ENCODE results near the gene RBFOX1. TPM values are rescaled to one million over a fixed set of nuclear protein-coding genes. Genes with fewer than 3 reads are reported as not detected.

Gene RBFOX1
- total RNA-seq, result 1 to 10 TPM in 1 of 7 donors, under 1 TPM in 4, not detected in 2; 0.28 to 2.6 (median 0.48) TPM
- under 1 TPM; 0.45 to 0.68 TPM for polyA plus RNA-seq
- long read RNA-seq, donor 1, result 0 reads
- long read RNA-seq, donor 2, result 0 reads
- long read RNA-seq, donor 3, result 0 reads

DNA sequence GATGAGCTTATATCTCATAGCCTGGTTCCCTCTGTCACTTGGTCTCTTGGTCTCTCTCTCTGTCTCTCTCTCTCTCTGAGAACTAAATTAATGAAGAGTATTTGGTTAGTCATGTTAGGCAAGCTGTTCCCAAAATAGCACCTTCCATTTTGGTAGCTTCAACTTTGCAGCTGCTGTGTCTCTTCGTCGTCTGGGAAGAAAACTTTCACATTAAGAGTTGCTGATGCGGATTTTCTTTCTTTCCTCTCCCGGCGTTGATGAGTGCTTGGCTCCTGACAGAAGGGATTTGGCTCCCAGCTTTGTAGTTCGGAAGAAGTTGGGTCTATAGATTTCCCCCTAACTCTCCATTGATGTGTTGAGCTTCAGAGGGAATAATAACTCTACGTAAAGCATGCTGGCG is at the start of gene RBFOX1:
RBFOX1 (plus strand) TSS at position 235 of the 400 bp plus-strand sequence.
- intact Hi-C loops (cut with DNase I), result no loop called here
- no peak for DNase-seq
- Histone ChIP-seq H3K4me1 (ENCODE audit: insufficient read depth) (peaks cover 12% of the 10 kb centered on the region), H3K36me3 (no peaks in the 10 kb centered on the region), H3K9me3 (no peaks in the 10 kb centered on the region), H3K4me3 (no peak within 1 kb of the TSS), H3K27me3 (no peaks in the 10 kb centered on the region), H3K27ac (no peak within 1 kb of the TSS)
- 27 to 52% (median 30%) methylated on average over 8 of the region's 8 CpGs for WGBS, 3 donors
- TF ChIP-seq POLR2A (IDR thresholded peaks at IDR 0.05) (no peak), CTCF (IDR thresholded peaks at IDR 0.05) (no peak), EP300 (IDR thresholded peaks at IDR 0.05) (no peak)

DNA sequence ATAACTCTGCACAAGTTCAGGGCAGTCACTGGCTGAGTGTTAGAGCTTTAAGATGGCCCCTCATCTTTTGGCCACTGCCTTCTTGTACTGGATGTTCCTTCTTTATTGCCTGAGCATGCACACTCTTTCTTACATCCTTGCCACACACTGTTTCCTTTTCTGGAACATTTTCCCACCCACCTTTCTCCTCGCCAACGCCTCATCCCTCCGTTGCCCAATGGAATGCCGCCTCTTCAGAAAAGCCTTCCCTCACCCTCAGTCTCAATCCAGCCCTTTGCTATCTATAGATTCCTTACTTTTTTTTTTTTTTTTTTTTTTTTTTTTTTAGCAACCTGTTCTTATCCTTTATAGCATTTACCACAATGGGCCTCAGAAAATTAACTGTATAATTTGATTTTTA is 47.9 kb upstream of the RBFOX1 start:
- 95 to 97% (median 95%) methylated on average over 4 of the region's 4 CpGs for WGBS, 3 donors
- Histone ChIP-seq H3K27me3 (no peaks in the 10 kb centered on the region), H3K36me3 (no peaks in the 10 kb centered on the region), H3K27ac (no peak overlapping the region), H3K4me3 (no peak overlapping the region), H3K4me1 (ENCODE audit: insufficient read depth) (no peaks in the 10 kb centered on the region), H3K9me3 (no peaks in the 10 kb centered on the region)
- no peak for DNase-seq
- no peak for TF ChIP-seq EP300 (IDR thresholded peaks at IDR 0.05)
- TF ChIP-seq POLR2A (IDR thresholded peaks at IDR 0.05), result no peak
- no peak for TF ChIP-seq CTCF (IDR thresholded peaks at IDR 0.05)
- intact Hi-C loops (cut with DNase I), result no loop called here

GRCh38 chr16:7285520-7285919 is 47.1 kb upstream of the RBFOX1 start:
- H3K9me3 ChIP-seq, result no peaks in the 10 kb centered on the region
- TF ChIP-seq POLR2A (IDR thresholded peaks at IDR 0.05) (no peak), EP300 (IDR thresholded peaks at IDR 0.05) (no peak), CTCF (IDR thresholded peaks at IDR 0.05) (no peak)
- H3K27me3 ChIP-seq, result no peaks in the 10 kb centered on the region
- no peaks in the 10 kb centered on the region for H3K36me3 ChIP-seq
- 89 to 93% (median 91%) methylated on average over 2 of the region's 2 CpGs for WGBS, 3 donors
- intact Hi-C loops (cut with DNase I), result no loop called here
- H3K4me1 ChIP-seq (ENCODE audit: insufficient read depth), result no peaks in the 10 kb centered on the region
- H3K27ac ChIP-seq, result no peak overlapping the region
- no peak overlapping the region for H3K4me3 ChIP-seq
- DNase-seq, result no peak

DNA sequence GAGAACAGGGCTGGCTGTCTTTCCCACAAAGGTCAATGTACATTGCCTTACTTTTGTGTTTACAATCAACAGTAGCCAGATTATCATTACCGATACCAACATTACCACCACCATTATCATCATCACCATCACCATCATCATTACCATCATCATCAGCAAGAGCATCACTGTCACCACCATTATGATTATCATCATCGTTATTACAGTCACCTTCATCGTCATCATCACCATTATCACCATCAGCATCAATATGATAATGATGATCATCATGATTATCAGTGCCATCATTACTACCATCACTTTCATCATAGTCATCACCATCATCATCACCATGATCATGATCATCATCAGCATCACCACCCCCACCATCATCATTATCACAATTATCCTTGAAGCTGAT is 43.3 kb upstream of the RBFOX1 start:
- Histone ChIP-seq H3K4me3 (no peak overlapping the region), H3K9me3 (no peaks in the 10 kb centered on the region), H3K36me3 (no peaks in the 10 kb centered on the region), H3K27ac (no peak overlapping the region), H3K4me1 (ENCODE audit: insufficient read depth) (no peaks in the 10 kb centered on the region), H3K27me3 (no peaks in the 10 kb centered on the region)
- TF ChIP-seq CTCF (IDR thresholded peaks at IDR 0.05) (no peak), POLR2A (IDR thresholded peaks at IDR 0.05) (no peak), EP300 (IDR thresholded peaks at IDR 0.05) (no peak)
- intact Hi-C loops (cut with DNase I), result no loop called here
- 94 to 97% (median 95%) methylated on average over 3 of the region's 3 CpGs for WGBS, 3 donors
- no peak for DNase-seq

Data from ovary (tissue), 10 donors.